Heart left ventricle (tissue), 16 donors: Measurements from ENCODE around the gene SLC6A2. TPM values are rescaled to one million over a fixed set of nuclear protein-coding genes. Genes with fewer than 3 reads are reported as not detected.

Experiments
- ATAC-seq, 4 donors: fragments of 200-7000 bp; cut with Tn5 transposase; one replicate each; pipeline ENCODE4 v1.9.1; 2020 to 2022; ENCODE audit warnings: moderate library complexity in 4 of 4, mild to moderate bottlenecking in 3 of 4, moderate number of reproducible peaks in 1 of 4
- DNase-seq, 5 donors: peaks; one replicate each; pipeline ENCODE4 v3.0.0-alpha.2; 2020
- H3K27ac ChIP-seq, 12 donors: fragments of 200-600 bp; sonication (generic) in 4 of 12; one replicate each; pipeline versions ENCODE4 v1.5.0 to v1.8.0; 2016 to 2022; ENCODE audit warnings: mild to moderate bottlenecking in 2 of 12
- H3K27me3 ChIP-seq, 9 donors: fragments of 200-600 bp; sonication (generic) in 2 of 9; one replicate each; pipeline versions ENCODE4 v1.5.1 to v1.8.0; 2016 to 2022; ENCODE audit warnings: mild to moderate bottlenecking in 3 of 9
- H3K36me3 ChIP-seq, 9 donors: fragments of 200-600 bp; sonication (generic) in 2 of 9; one replicate each; pipeline versions ENCODE4 v1.5.0 to v1.8.0; 2018 to 2022; ENCODE audit warnings: mild to moderate bottlenecking in 2 of 9
- H3K4me1 ChIP-seq, 12 donors: fragments of 200-600 bp; sonication (generic) in 4 of 12; one replicate each; pipeline versions ENCODE4 v1.5.0 to v1.8.0; 2016 to 2022; ENCODE audit warnings: mild to moderate bottlenecking in 3 of 12
- H3K4me3 ChIP-seq, 12 donors: fragments of 200-600 bp; sonication (generic) in 4 of 12; one replicate each; pipeline versions ENCODE4 v1.5.0 to v1.8.0; 2017 to 2022; ENCODE audit warnings: mild to moderate bottlenecking in 9 of 12, moderate library complexity in 4 of 12
- H3K9me3 ChIP-seq, 12 donors: fragments of 200-600 bp; sonication (generic) in 4 of 12; one replicate each; pipeline versions ENCODE4 v1.5.0 to v1.8.0; 2016 to 2022; ENCODE audit warnings: mild to moderate bottlenecking in 1 of 12
- CTCF ChIP-seq, 12 donors: fragments of 200-600 bp; sonication (generic) in 4 of 12; IDR thresholded peaks; one replicate each; pipeline versions ENCODE4 v1.5.0 to v1.8.0; 2018 to 2022; ENCODE audit warnings: antibody characterized with exemption in 12 of 12, mild to moderate bottlenecking in 5 of 12
- POLR2A ChIP-seq, 2 donors: fragments of 450-650 bp; IDR thresholded peaks; one replicate each; pipeline ENCODE4 v1.6.1; 2017; ENCODE audit warnings: antibody characterized with exemption in 2 of 2, mild to moderate bottlenecking in 2 of 2, moderate library complexity in 2 of 2
- WGBS, 4 donors: extraction: QIAGEN DNeasy Blood & Tissue Kit in 2 of 4; methylation state at CpG; one replicate each; pipeline versions ENCODE4 v1.1.5 to v1.1.7; 2013 to 2018; 5-methylcytosine and 5-hydroxymethylcytosine counted together
- intact Hi-C, 10 donors: fragments of 100-400 bp; cut with DNase I; formaldehyde crosslinking; loops; one replicate each; pipeline versions ENCODE4 v1.11.1 to v1.14.2; 2022
- polyA plus RNA-seq, 2 donors: library from polyadenylated mRNA; stranded (reverse); fragments of 200-250 nt; gene quantifications; one replicate each; pipeline ENCODE4 v1.2.3, GENCODE V29; 2013
- total RNA-seq, 9 donors: library from RNA; depleted of rRNA in 2 of 9; stranded (reverse); fragments of >200 nt in 2 of 9; fragmentation: NEBNext Ultra II Directional in 3 of 9; extraction: Animal tissue kit (Norgen Biotek cat#: 25700) in 3 of 9; gene quantifications; one replicate each; pipeline versions ENCODE4 v1.1.0 to v1.2.4, GENCODE V29; 2016 to 2023
- donor health status: ischemic (EF 13 %, LVEDD 7.1; RV severe dilation, severe dysfunction).
- donor health status: healthy with polysubstance abuse.
- donor health status: DM: no; HTN: yes; CAD: no.
- donor health status: DM: no; HTN: no; CAD: no.
- donor health status: ischemic (EF 25% LVEDD 6.9; RV normal size, moderate dysfunction).
- donor health status: ischemic (EF 25% LVEDD 5.7; RV mildly dilated, moderate dysfunction).
- donor health status: healthy.
- donor health status: DM: yes; HTN: yes; CAD: no.
- donor health status: ischemic (EF 35%, LVEDD 5.7; RV mildly dilated, moderate dysfunction).
- donor health status: nonischemic (EF 11% LVEDD 7.7; RV severe dilation, severe dysfunction).
- donor health status: DM: yes; HTN: yes; CAD: no.
- donor health status: PGD.
- donor health status: ischemic (EF 29% LVEDD 5.4; RV normal size, mild dysfunction).
- donor health status: nonischemic (EF 23%, LVEDD 6.1; RV moderate dilation, normal function).

SLC6A2 gene
- total and polyA plus RNA-seq, 11 donors, result 0.18 TPM; not detected in 10

GRCh38 chr16:55632259-55632658, 23.5 kb upstream of the SLC6A2 start:
- Histone ChIP-seq H3K9me3 (no peaks in the 10 kb centered on the region), H3K4me1 (no peaks in the 10 kb centered on the region), H3K27ac (no peak overlapping the region), H3K4me3 (no peak overlapping the region), H3K36me3 (no peaks in the 10 kb centered on the region), H3K27me3 (peaks cover 0 to 10% (median 0%) of the 10 kb centered on the region in 9 donors)
- TF ChIP-seq CTCF (IDR thresholded peaks at IDR 0.05), result no peak
- no peak for TF ChIP-seq POLR2A (IDR thresholded peaks at IDR 0.05)
- ATAC-seq (no peak), DNase-seq (no peak)
- intact Hi-C loops, result no loop called here

- DNase-seq (no peak), ATAC-seq (no peak)
- TF ChIP-seq CTCF (IDR thresholded peaks at IDR 0.05), result no peak
- TF ChIP-seq POLR2A (IDR thresholded peaks at IDR 0.05), result no peak
- intact Hi-C loops, result no loop called here
- Histone ChIP-seq H3K9me3 (no peaks in the 10 kb centered on the region), H3K27ac (no peak overlapping the region), H3K27me3 (peaks cover 0 to 11% (median 0%) of the 10 kb centered on the region in 9 donors), H3K4me3 (no peak overlapping the region), H3K4me1 (no peaks in the 10 kb centered on the region), H3K36me3 (no peaks in the 10 kb centered on the region)
These were observed 21.6 kb upstream of the SLC6A2 start for GRCh38 chr16:55634193-55634592.

- H3K36me3 ChIP-seq, result no peaks in the 10 kb centered on the region
- intact Hi-C loops, result no loop called here
- H3K27me3 ChIP-seq, result peaks cover 0 to 17% (median 0%) of the 10 kb centered on the region in 9 donors
- no peak overlapping the region for H3K27ac ChIP-seq
- H3K4me3 ChIP-seq, result no peak overlapping the region
- TF ChIP-seq POLR2A (IDR thresholded peaks at IDR 0.05), result no peak
- no peak for TF ChIP-seq CTCF (IDR thresholded peaks at IDR 0.05)
- no peaks in the 10 kb centered on the region for H3K9me3 ChIP-seq
- 86 to 90% (median 89%) methylated on average over 5 of the region's 5 CpGs for WGBS, 4 donors
- no peak for ATAC-seq
- H3K4me1 ChIP-seq, result no peaks in the 10 kb centered on the region
- DNase-seq, result no peak
These were observed 17.5 kb upstream of the SLC6A2 start for GRCh38 chr16:55638256-55638655.

GRCh38 chr16:55640701-55641327, 15.0 kb upstream of the SLC6A2 start:
- peaks cover 0 to 17% (median 0%) of the 10 kb centered on the region in 9 donors for H3K27me3 ChIP-seq
- H3K9me3 ChIP-seq, result no peaks in the 10 kb centered on the region
- TF ChIP-seq CTCF (IDR thresholded peaks at IDR 0.05), result no peak
- no peak for TF ChIP-seq POLR2A (IDR thresholded peaks at IDR 0.05)
- 84 to 87% (median 86%) methylated on average over 8 to 9 of the region's 9 CpGs for WGBS, 4 donors
- no peaks in the 10 kb centered on the region for H3K4me1 ChIP-seq
- DNase-seq (no peak), ATAC-seq (no peak)
- H3K4me3 ChIP-seq, result no peak overlapping the region
- no peak overlapping the region for H3K27ac ChIP-seq
- no peaks in the 10 kb centered on the region for H3K36me3 ChIP-seq
- intact Hi-C loops, result no loop called here
